K562 (cell line): ENCODE data around the gene SKAP1. TPM values are rescaled to one million over a fixed set of nuclear protein-coding genes. Genes with fewer than 3 reads are reported as not detected.

Experiments used
- ATAC-seq: fragments of 200-7000 bp; cut with Tn5 transposase; 3 replicates; pipeline ENCODE4 v1.9.1; 2020; ENCODE audit warnings: moderate library complexity
- BruUV-seq: library from RNA; stranded (reverse); fragments of 400-500 nt; replicated peaks from 2 replicates; lab custom pipeline; 2021; lab: Mats Ljungman, UMichigan
- CTCF ChIA-PET: fragments of 300-600 bp; formaldehyde crosslinking; extraction: SDS; loops from one replicate; lab custom pipeline; 2021; ENCODE audit warnings: low intra/inter-chr PET ratio; lab: Yijun Ruan, JAX
- POLR2A ChIA-PET: fragments of 300-600, 350-650 bp; sonication (Branson Sonifier 250); formaldehyde crosslinking; extraction: SDS; loops from one replicate; lab custom pipeline; 2021; ENCODE audit warnings: antibody characterized with exemption, inconsistent platforms; lab: Yijun Ruan, JAX
- DNase-seq, 4 experiments: peaks; one replicate each; pipeline versions ENCODE4 v3.0.0 to v3.0.0-alpha.2; 2011 to 2018; ENCODE audit warnings: low spot score in 3 of 4, mixed read lengths in 3 of 4; ENCODE audit errors: extremely low read depth in 1 of 4
- FAIRE-seq: peaks from 2 replicates; lab custom pipeline; 2011; peaks lifted over from hg19 to GRCh38; lab: Jason Lieb, UNC
- H2AFZ ChIP-seq: 2 replicates; pipeline ENCODE4 v1.6.0; 2011; ENCODE audit warnings: low read depth, low read length, control low read depth, inconsistent platforms
- H3K27ac ChIP-seq: fragments of 200-600 bp; 3 replicates; pipeline ENCODE4 v1.8.0; 2011; ENCODE audit warnings: low read depth, mild to moderate bottlenecking, control low read depth, inconsistent platforms, low read length, moderate library complexity, mixed read lengths; ENCODE audit errors: extremely low read depth
- H3K27me3 ChIP-seq, 2 experiments: fragments of 300-600 bp in 1 of 2; 2 replicates in 1 of 2; 3 replicates in 1 of 2; pipeline versions ENCODE4 v1.6.0 to v1.8.0; 2011; ENCODE audit warnings: inconsistent platforms in 2 of 2, low read length in 2 of 2, mild to moderate bottlenecking in 1 of 2, mixed read lengths in 1 of 2, moderate library complexity in 1 of 2; ENCODE audit not compliant: control insufficient read depth in 2 of 2, insufficient read depth in 2 of 2
- H3K36me3 ChIP-seq: fragments of 300-600 bp; 3 replicates; pipeline ENCODE4 v1.8.0; 2011; ENCODE audit warnings: mild to moderate bottlenecking, low read length, inconsistent platforms; ENCODE audit not compliant: control insufficient read depth, insufficient read depth
- H3K4me1 ChIP-seq, 2 experiments: fragments of 200-600 bp in 1 of 2; replicated peaks in 1 of 2; 2 replicates in 1 of 2; 3 replicates in 1 of 2; pipeline versions ENCODE4 v1.5.1 to v1.8.0; 2011; ENCODE audit warnings: inconsistent platforms in 2 of 2, low read length in 2 of 2, mild to moderate bottlenecking in 1 of 2, mixed read lengths in 1 of 2, moderate library complexity in 1 of 2; ENCODE audit not compliant: control insufficient read depth in 2 of 2, insufficient read depth in 2 of 2
- H3K4me2 ChIP-seq: 2 replicates; pipeline ENCODE4 v1.6.1; 2011; ENCODE audit warnings: low read length, control low read depth, inconsistent platforms, mixed read lengths; ENCODE audit not compliant: insufficient read depth
- H3K4me3 ChIP-seq: fragments of 200-600 bp; sonication (generic), shearing (Covaris generic); 2 replicates; pipeline ENCODE4 v1.5.1; 2016; ENCODE audit warnings: control low read depth, inconsistent platforms
- H3K79me2 ChIP-seq: fragments of 200-600 bp; 3 replicates; pipeline ENCODE4 v1.8.0; 2011; ENCODE audit warnings: low read length, inconsistent platforms; ENCODE audit not compliant: control insufficient read depth, insufficient read depth
- H3K9ac ChIP-seq, 2 experiments: 2 replicates each; pipeline versions ENCODE4 v1.6.0 to v1.6.1; 2011; ENCODE audit warnings: low read depth in 2 of 2, low read length in 2 of 2, control low read depth in 1 of 2, inconsistent platforms in 1 of 2, mild to moderate bottlenecking in 1 of 2, mixed read lengths in 1 of 2; ENCODE audit not compliant: insufficient read depth in 1 of 2
- H3K9me1 ChIP-seq: one replicate; pipeline ENCODE4 v1.6.0; 2011; ENCODE audit warnings: inconsistent platforms, mild to moderate bottlenecking, low read length, moderate library complexity; ENCODE audit not compliant: control insufficient read depth, insufficient read depth
- H3K9me3 ChIP-seq: replicated peaks from 2 replicates; pipeline ENCODE4 v1.5.1; 2011; ENCODE audit warnings: low read depth, low read length, inconsistent platforms; ENCODE audit not compliant: control insufficient read depth, insufficient read depth
- H4K20me1 ChIP-seq: replicated peaks from 2 replicates; pipeline ENCODE4 v1.6.1; 2011; ENCODE audit warnings: low read length, inconsistent platforms, mixed read lengths; ENCODE audit not compliant: control insufficient read depth, insufficient read depth
- DACH1 ChIP-seq: fragments of 450-650 bp; IDR thresholded peaks from 2 replicates; pipeline ENCODE4 v1.6.1; 2018; ENCODE audit not compliant: partially characterized antibody
- PHF21A ChIP-seq: fragments of 450-650 bp; IDR thresholded peaks from 2 replicates; pipeline ENCODE4 v1.6.1; 2017; ENCODE audit warnings: low read depth, borderline replicate concordance
- PRPF4 ChIP-seq: fragments of 200-400 bp; formaldehyde crosslinking; IDR thresholded peaks from one replicate; pipeline ENCODE4 v1.6.1; 2017; ENCODE audit warnings: low read length, low read depth, mild to moderate bottlenecking; ENCODE audit not compliant: insufficient read depth, poor library complexity, severe bottlenecking
- ZNF134 ChIP-seq: fragments of 250-450 bp; sonication (Bioruptor Pico); conservative IDR thresholded peaks from 2 replicates; pipeline ENCODE4 v1.4.0; 2020
- ZNF253 ChIP-seq: fragments of 250-450 bp; sonication (Bioruptor Pico); conservative IDR thresholded peaks from 2 replicates; pipeline ENCODE4 v1.6.1; 2021; ENCODE audit warnings: mild to moderate bottlenecking
- WGBS: fragments of 100-300 bp; shearing (Covaris generic); methylation state at CpG from one replicate; pipeline ENCODE4 v1.1.6; 2016; ENCODE audit warnings: low coverage, mixed read lengths; ENCODE audit not compliant: insufficient coverage; ENCODE audit errors: missing lambda C conversion rate; 5-methylcytosine and 5-hydroxymethylcytosine counted together
- in situ Hi-C: fragments of 300-500 bp; cut with MboI; formaldehyde crosslinking; loops from 4 replicates; pipeline ENCODE4 v1.15.0; 2018; ENCODE audit warnings: inconsistent platforms, mixed read lengths
- intact Hi-C: fragments of 100-400 bp; cut with micrococcal nuclease; formaldehyde crosslinking; loops from 2 replicates; pipeline ENCODE4 v1.14.2; 2022
- polyA plus RNA-seq, 8 experiments: library from polyadenylated mRNA; depleted of rRNA in 4 of 8; stranded (reverse) in 5 of 8; unstranded in 3 of 8; fragments of >200 nt; fragmentation: Nextera tagmentation in 2 of 8; fragmentation: Illumina TruSeq in 1 of 8; extraction: Ambion mirVana in 2 of 8; extraction: Trizol in 1 of 8; gene quantifications; 2 replicates each; pipeline versions ENCODE4 v1.2.1 to v1.2.3, GENCODE V29; 2011 to 2014; ENCODE audit warnings: inconsistent platforms in 1 of 8, missing spikeins in 1 of 8
- total RNA-seq, 7 experiments: library from RNA; depleted of rRNA in 6 of 7; stranded (reverse); fragments of >200 nt in 6 of 7; fragmentation: Illumina TruSeq in 2 of 7; extraction: Trizol in 2 of 7; gene quantifications; 2 replicates each; pipeline versions ENCODE4 v1.2.1 to v1.2.3, GENCODE V29; 2011 to 2021; ENCODE audit warnings: low replicate concordance in 1 of 7
- TF ChIP-seq, protein P1 (sequence below): sonication (generic); formaldehyde crosslinking; IDR thresholded peaks from 2 replicates; pipeline ENCODE4 v1.4.0; 2020; ENCODE audit warnings: mild to moderate bottlenecking, missing genetic modification reagents
- TF ChIP-seq, protein P2 (sequence below): sonication (generic); formaldehyde crosslinking; IDR thresholded peaks from 2 replicates; pipeline ENCODE4 v1.8.1; 2023; ENCODE audit warnings: mild to moderate bottlenecking, missing genetic modification reagents

Gene SKAP1
- total and polyA plus RNA-seq, 9 of the 15 experiments (the other 6 are each of a cell fraction or from before 2014, with no cell fraction given): 0.06 to 0.80 (median 0.10) TPM; not detected in 4

DNA sequence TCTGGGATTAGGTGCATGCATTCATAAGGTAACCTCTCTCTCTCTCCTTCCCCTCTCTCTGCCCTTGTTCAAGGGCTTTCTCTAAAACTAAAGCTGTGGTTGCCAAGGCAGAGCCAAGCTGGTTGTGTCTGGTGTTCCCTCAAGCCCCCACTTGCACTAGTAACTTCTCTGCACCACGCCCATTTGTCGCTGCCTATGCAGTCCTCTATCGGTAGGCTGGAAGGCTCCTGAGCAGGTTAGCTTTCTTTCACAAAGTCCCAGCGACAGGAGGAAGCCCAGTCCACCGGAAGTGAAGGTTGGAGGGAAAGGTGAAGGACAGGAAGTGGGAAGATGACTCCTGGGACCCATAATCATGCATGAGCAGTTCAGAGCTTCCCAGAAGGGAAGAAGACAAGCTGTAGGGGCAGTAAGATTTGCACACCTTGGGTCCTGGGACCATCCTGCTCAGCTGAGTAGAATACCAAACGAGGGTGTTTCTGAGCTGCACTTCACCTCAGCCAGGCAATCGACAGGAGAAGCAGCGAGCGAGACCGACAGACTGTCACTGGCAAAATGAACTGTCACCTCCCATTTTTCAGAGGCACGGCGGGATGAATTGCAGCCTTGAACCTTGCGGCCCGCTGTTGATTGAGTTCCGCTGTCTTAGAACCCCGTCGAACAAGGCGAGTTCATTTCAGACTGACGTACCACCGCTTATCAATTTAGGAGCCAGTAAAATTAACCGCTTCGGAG lies 14.7 kb upstream of the SKAP1 start (continued):
- TF ChIP-seq, protein P1, sequence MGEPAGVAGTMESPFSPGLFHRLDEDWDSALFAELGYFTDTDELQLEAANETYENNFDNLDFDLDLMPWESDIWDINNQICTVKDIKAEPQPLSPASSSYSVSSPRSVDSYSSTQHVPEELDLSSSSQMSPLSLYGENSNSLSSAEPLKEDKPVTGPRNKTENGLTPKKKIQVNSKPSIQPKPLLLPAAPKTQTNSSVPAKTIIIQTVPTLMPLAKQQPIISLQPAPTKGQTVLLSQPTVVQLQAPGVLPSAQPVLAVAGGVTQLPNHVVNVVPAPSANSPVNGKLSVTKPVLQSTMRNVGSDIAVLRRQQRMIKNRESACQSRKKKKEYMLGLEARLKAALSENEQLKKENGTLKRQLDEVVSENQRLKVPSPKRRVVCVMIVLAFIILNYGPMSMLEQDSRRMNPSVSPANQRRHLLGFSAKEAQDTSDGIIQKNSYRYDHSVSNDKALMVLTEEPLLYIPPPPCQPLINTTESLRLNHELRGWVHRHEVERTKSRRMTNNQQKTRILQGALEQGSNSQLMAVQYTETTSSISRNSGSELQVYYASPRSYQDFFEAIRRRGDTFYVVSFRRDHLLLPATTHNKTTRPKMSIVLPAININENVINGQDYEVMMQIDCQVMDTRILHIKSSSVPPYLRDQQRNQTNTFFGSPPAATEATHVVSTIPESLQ: no peak
- TF ChIP-seq PRPF4: no peak
- TF ChIP-seq ZNF134 (CRISPR knock-in tag): peak; percentile 53
- TF ChIP-seq, protein P2, sequence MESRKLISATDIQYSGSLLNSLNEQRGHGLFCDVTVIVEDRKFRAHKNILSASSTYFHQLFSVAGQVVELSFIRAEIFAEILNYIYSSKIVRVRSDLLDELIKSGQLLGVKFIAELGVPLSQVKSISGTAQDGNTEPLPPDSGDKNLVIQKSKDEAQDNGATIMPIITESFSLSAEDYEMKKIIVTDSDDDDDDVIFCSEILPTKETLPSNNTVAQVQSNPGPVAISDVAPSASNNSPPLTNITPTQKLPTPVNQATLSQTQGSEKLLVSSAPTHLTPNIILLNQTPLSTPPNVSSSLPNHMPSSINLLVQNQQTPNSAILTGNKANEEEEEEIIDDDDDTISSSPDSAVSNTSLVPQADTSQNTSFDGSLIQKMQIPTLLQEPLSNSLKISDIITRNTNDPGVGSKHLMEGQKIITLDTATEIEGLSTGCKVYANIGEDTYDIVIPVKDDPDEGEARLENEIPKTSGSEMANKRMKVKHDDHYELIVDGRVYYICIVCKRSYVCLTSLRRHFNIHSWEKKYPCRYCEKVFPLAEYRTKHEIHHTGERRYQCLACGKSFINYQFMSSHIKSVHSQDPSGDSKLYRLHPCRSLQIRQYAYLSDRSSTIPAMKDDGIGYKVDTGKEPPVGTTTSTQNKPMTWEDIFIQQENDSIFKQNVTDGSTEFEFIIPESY (CRISPR knock-in tag): peak; percentile 79
- TF ChIP-seq PHF21A: no peak

- H4K20me1 ChIP-seq: no peaks in the 10 kb centered on the region
- CTCF ChIA-PET: no interaction called here
- intact Hi-C loops: no loop called here
- H3K9me1 ChIP-seq: no peaks in the 10 kb centered on the region
- ATAC-seq (no peak), DNase-seq (no peak), FAIRE-seq (no peak)
- 73% methylated on average over 5 of the region's 5 CpGs for WGBS
- H3K9me3 ChIP-seq: no peaks in the 10 kb centered on the region; the same call in 1 of the 2 replicates
- H2AFZ ChIP-seq: no peak overlapping the region
- in situ Hi-C loops: no loop called here
- no peaks in the 10 kb centered on the region for H3K27me3 ChIP-seq
- H3K9ac ChIP-seq: no peak overlapping the region
- no peak overlapping the region for H3K4me2 ChIP-seq
- no peaks in the 10 kb centered on the region for H3K36me3 ChIP-seq
- H3K4me1 ChIP-seq: peaks cover 9 to 58% of the 10 kb centered on the region in 2 experiments; a peak in 4 of 5 replicates
- POLR2A ChIA-PET: interaction anchor here (0.6 kb wide), 1 partner anchor 38 kb away, joined by 3 read pairs; no protein-coding TSS in a partner anchor
- no peak overlapping the region for H3K4me3 ChIP-seq
- H3K79me2 ChIP-seq: no peaks in the 10 kb centered on the region
- TF ChIP-seq ZNF253 (CRISPR knock-in tag): no peak
- TF ChIP-seq DACH1: peak; percentile 59
- no TSS peak for BruUV-seq
- no peak overlapping the region for H3K27ac ChIP-seq
Measured at GRCh38 chr17:48443712-48444111, 13.7 kb upstream of the SKAP1 start.
